Esophagus mucosa (tissue), 1 donor: ENCODE results near the gene ARHGEF25. TPM values are rescaled to one million over a fixed set of nuclear protein-coding genes. Genes with fewer than 3 reads are reported as not detected.
"Not testable (repeated sequence)": the region's sequence is repeated elsewhere in the genome, so short reads cannot be mapped to it uniquely, and the experiment has no call there.

Experiments used
- ATAC-seq: fragments of 200-7000 bp; cut with Tn5 transposase; one replicate; pipeline ENCODE4 v1.9.1; 2020
- total RNA-seq: library from RNA; stranded (reverse); gene quantifications from one replicate; pipeline ENCODE4 v1.2.4, GENCODE V29; 2023
- donor health status: DM: yes; HTN: yes; CAD: no.

Gene ARHGEF25
- 1.5 TPM for total RNA-seq

DNA sequence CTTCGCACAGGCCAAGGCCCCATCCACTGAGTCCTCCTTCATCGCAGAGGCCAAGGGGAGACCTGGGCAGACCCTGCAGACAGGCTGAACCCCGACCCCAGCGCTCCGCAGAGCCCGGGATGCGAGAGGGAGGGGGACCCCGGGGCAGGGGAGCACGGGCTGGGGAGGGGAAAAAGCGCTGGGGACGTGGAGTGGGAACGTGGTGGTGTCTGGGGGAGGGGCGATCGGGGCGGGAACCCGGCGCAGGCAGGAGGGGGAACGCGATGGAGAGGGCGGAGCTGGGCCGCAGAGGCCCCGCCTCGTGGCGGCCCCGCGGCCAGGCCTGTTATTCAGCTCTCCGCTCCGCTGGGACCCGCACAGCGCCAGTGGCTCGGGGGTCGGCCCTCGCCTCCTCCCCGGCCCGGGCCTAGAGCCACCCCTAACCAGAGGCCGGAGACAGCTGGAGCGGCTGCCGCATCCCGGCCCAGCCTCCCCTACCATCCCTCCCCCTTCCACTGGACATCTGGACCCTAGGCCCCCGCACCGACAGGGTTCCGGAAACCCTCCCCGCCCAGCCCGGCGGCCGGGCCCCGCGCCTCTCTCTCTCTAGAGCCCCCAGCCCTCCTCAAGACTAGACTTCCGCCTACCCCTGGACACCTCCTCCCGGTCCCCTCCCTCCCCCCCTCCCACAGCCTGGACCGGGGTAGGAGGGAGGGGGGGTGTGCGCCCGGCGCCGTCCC lies at the start of gene ARHGEF25:
Gene ARHGEF25 (plus strand): TSS at position 328 of the 719 bp plus-strand sequence. CDS start 460 bp downstream, outside the sequence.
- peak; percentile 21 for ATAC-seq

- ATAC-seq = no peak
Measured at GRCh38 chr12:57563358-57563757, 47.9 kb upstream of the ARHGEF25 start.

DNA sequence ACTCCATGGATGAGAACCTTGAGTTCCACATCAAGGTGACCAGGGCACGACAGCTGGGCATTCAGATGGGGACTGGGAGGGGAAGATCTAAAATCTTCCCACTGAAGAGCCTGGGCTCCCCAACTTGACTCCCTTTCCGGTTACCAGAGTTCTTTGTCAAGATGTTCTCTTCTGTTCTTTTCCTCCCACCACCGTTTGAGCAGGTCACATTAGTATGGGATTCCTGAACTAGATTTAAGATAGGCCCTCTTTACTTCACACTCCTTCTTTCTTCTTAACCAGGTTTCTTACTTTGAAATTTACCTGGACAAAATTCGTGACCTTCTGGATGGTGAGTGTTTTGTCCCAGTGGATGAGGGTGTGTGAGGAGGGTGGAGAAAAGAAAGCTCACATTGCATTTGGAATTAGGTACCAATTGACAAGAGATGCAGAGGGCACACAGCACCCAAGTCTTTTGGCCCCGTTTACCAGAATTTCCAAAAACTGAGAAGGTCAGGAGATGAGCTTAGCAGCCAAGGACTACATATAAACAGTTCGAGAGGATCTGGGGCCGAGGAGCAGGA lies 47.0 kb upstream of the ARHGEF25 start:
- ATAC-seq = no peak

- no peak for ATAC-seq
Measured at GRCh38 chr12:57568838-57569237, 42.4 kb upstream of the ARHGEF25 start.

DNA sequence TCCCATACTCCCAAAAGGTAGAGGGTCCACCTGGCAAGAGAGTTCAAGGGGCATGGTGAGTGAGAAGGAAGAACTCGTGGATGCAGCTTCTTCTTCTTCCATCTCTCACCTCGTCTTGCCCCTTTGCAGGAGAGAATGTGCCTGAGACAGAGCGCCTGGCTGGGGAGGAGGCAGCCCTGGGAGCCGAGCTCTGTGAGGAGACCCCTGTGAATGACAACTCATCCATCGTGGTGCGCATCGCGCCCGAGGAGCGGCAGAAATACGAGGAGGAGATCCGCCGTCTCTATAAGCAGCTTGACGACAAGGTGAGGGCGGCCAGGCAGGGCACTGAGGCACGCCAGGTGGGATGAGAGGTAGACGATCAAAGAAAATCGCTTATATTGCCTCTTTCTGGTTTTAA lies 41.4 kb upstream of the ARHGEF25 start:
- no peak for ATAC-seq

GRCh38 chr12:57570438-57570837 lies 40.8 kb upstream of the ARHGEF25 start:
- not testable (repeated sequence) for ATAC-seq

- peak; percentile 30 for ATAC-seq
Measured at GRCh38 chr12:57571926-57572762, 39.1 kb upstream of the ARHGEF25 start.

GRCh38 chr12:57574795-57575194 lies 36.4 kb upstream of the ARHGEF25 start:
- ATAC-seq = no peak

GRCh38 chr12:57575771-57576612 lies 35.2 kb upstream of the ARHGEF25 start:
- ATAC-seq = no peak

DNA sequence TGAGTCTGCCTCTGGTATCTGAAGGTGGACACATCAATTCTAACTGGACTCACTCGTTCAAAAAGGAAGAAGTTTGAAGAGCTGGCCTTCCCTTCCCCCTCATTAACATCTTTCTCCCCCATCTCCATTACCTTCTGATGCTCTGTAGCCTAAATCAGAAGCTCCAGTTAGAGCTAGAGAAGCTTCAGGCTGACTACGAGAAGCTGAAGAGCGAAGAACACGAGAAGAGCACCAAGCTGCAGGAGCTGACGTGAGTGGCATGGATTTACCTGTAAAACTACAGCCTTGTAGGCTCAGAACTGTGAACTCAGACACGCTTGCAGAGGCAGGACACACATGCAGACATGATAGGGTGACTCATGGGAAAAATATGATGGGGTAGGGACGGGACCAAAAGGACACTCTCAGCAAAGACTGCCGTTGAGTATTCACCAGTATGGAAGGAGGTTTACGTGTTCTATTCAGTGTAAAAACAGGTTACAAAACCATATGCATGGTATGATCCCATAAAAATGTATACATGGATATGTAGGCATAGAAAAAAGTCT lies 34.5 kb upstream of the ARHGEF25 start:
- peak; percentile 47 for ATAC-seq

GRCh38 chr12:57577981-57578758 lies 33.1 kb upstream of the ARHGEF25 start:
- ATAC-seq = no peak

- no peak for ATAC-seq
Measured at GRCh38 chr12:57579011-57579410, 32.2 kb upstream of the ARHGEF25 start.

DNA sequence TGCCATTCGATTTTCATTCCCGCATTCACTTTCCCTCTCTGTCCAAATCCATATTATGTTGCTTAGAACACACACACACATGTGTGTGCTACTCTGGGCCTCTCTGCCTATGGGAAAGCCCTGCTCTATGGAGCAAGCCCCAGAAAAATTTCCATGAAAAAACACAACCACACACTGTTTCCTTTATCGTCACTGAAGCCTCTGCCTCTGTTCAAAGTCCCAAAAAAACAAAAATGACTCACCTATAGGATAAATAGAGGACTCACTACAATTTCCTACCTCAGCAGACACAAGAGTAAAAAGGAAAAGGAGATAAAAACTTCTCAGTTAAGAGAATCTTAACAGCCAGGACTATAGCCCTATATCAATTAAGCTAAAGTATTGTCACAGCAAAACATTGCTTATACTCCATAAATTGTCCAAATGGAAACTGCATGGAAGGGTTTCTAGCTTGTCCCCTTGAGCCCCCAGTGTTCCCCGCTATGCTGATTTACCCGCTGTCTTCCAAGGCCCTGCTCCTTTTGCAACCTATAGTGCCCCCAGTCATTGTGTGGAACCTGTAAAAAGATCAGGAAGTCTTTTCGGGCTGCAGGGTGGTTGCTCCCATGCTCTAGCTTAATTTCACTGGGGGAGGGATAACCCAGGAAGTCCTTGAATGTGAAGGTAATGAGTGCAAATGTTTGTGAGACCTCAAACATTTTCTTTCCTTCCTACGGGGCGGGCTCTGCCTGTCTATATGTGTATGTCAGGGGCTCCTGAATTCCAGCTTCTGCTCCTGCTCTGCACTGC lies 31.4 kb upstream of the ARHGEF25 start:
- no peak for ATAC-seq

GRCh38 chr12:57580466-57580795 lies 30.8 kb upstream of the ARHGEF25 start:
- no peak for ATAC-seq

DNA sequence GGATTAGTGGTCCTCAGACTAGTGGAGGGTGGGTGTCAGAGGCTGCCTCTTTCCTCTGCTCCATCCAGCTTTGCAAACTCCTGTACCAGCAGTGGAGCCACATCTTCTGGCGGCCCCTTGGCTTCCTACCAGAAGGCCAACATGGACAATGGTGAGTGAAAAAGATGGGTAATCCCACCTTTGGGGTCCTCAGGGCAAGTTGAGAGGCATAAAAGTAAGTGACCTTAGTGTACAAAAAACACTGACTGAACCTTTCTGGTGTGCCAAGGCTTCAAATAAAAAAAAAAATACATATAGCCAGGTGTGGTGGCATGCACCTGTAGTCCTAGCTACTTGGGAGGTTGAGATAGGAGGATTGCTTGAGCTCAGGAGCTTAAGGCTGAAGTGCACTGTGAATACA lies 29.4 kb upstream of the ARHGEF25 start:
- no peak for ATAC-seq

- no peak for ATAC-seq
Measured at GRCh38 chr12:57582440-57582839, 28.8 kb upstream of the ARHGEF25 start.

DNA sequence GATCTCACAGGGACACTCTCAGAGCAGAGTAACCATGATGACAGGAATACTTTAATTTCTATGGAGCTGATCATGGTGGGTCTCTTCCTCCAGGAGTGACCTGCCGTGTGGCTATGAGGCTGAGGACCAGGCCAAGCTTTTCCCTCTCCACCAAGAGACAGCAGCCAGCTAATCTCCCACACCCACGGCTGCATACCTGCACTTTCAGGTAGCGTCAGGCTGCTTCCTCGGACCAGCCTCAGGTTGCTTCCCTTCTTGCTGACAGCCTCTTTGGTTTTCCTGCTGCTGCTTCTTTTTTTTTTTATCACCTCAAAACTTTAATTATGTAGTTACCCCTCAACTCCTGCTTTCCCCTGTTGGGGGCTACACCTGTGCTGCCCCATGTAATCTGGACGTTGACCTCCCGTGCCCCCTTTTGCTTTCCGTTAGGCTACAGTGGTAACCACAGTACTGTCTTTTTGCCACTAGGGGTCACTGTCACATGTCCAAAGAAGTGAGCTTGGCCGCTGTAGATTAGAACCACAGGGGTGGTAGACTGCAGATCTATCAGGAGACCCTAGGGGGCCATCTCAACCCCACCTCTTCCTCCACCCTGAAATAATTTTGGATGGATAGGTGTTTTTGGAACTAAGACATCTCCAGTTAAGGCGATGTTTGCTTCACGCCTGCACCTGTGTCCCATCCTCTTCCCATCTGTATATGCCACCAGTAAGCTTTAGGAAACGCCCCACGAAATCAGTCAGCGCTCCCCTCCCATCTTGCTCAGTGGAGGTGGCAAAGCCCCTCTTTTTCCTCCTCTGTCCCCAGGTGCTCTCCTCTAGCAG lies 28.0 kb upstream of the ARHGEF25 start:
- ATAC-seq = peak; percentile 87

DNA sequence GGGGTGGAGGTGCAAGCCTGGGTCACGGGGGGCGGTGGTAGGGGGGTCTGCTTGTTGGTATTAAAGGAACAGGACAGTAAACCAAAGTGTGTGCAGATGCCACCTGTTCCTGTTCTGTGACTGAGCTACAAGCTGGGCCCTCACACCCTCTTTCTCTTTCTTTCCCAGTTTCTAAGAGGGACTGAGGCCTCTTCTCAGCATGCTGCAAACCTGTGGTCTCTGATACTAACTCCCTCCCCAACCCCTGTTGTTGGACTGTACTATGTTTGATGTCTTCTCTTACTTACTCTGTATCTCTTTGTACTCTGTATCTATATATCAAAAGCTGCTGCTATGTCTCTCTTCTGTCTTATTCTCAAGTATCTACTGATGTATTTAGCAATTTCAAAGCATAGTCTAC lies 27.2 kb upstream of the ARHGEF25 start:
- ATAC-seq = no peak

GRCh38 chr12:57584690-57585089 lies 26.5 kb upstream of the ARHGEF25 start:
- ATAC-seq = no peak

- ATAC-seq = no peak
Measured at GRCh38 chr12:57585156-57585555, 26.1 kb upstream of the ARHGEF25 start.
